ENCODE measurements around the gene WRAP73.

The WRAP73 gene

GRCh38 chr1:3649342-3650247 lies at the start of gene WRAP73:
TSS of gene WRAP73 (minus strand) at chr1:3650103. CDS start at chr1:3649999, 104 bp downstream.
- H3K4me2 ChIP-seq (ENCODE audit: low read length), result peak within 1 kb of the TSS; percentile 71
- no peak within 1 kb of the TSS for H3K27ac ChIP-seq (ENCODE audit: low read depth, low read length, poor library complexity, severe bottlenecking)
- H3K9ac ChIP-seq (ENCODE audit: low read length), result peak within 1 kb of the TSS; percentile 85
- H3K4me3 ChIP-seq (ENCODE audit: low read depth, low read length, poor library complexity, severe bottlenecking), result peak within 1 kb of the TSS; percentile 81
- H3K9me3 ChIP-seq (ENCODE audit: low read length), result no peaks in the 10 kb centered on the region
- TF ChIP-seq, protein P1, sequence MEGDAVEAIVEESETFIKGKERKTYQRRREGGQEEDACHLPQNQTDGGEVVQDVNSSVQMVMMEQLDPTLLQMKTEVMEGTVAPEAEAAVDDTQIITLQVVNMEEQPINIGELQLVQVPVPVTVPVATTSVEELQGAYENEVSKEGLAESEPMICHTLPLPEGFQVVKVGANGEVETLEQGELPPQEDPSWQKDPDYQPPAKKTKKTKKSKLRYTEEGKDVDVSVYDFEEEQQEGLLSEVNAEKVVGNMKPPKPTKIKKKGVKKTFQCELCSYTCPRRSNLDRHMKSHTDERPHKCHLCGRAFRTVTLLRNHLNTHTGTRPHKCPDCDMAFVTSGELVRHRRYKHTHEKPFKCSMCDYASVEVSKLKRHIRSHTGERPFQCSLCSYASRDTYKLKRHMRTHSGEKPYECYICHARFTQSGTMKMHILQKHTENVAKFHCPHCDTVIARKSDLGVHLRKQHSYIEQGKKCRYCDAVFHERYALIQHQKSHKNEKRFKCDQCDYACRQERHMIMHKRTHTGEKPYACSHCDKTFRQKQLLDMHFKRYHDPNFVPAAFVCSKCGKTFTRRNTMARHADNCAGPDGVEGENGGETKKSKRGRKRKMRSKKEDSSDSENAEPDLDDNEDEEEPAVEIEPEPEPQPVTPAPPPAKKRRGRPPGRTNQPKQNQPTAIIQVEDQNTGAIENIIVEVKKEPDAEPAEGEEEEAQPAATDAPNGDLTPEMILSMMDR (IDR thresholded peaks at IDR 0.05; ENCODE audit: low read length), result peak; percentile 41; the same call in 1 of the 2 replicates
- no peak for TF ChIP-seq EZH2 (IDR thresholded peaks at IDR 0.05; ENCODE audit: borderline replicate concordance, low read length)
- H3F3A ChIP-seq (ENCODE audit: insufficient read depth, low read length), result no peaks in the 10 kb centered on the region
- no peaks in the 10 kb centered on the region for H4K20me1 ChIP-seq (ENCODE audit: insufficient read depth, low read length)
- peaks cover 11% of the 10 kb centered on the region; the same call in 1 of the 2 replicates for H3K36me3 ChIP-seq (ENCODE audit: insufficient read depth, low read length)
- H3K4me1 ChIP-seq (ENCODE audit: insufficient read depth, low read length, severe bottlenecking), result peaks cover 14% of the 10 kb centered on the region
- no peaks in the 10 kb centered on the region; the same call in 1 of the 2 replicates for H3K27me3 ChIP-seq (ENCODE audit: insufficient read depth, low read length)
- H3K9me2 ChIP-seq (ENCODE audit: low read depth, low read length), result no peaks in the 10 kb centered on the region
- no peaks in the 10 kb centered on the region for H3K79me2 ChIP-seq (ENCODE audit: insufficient read depth, low read length)
- no peak within 1 kb of the TSS for H2AFZ ChIP-seq (ENCODE audit: low read length)

GRCh38 chr1:3699596-3699995 lies 49.7 kb upstream of the WRAP73 start:
- H3K9me3 ChIP-seq (ENCODE audit: low read length), result no peaks in the 10 kb centered on the region
- H2AFZ ChIP-seq (ENCODE audit: low read length), result no peak overlapping the region
- H3K27me3 ChIP-seq (ENCODE audit: insufficient read depth, low read length), result peaks cover 10% of the 10 kb centered on the region
- H3K79me2 ChIP-seq (ENCODE audit: insufficient read depth, low read length), result no peaks in the 10 kb centered on the region
- no peaks in the 10 kb centered on the region for H4K20me1 ChIP-seq (ENCODE audit: insufficient read depth, low read length)
- no peaks in the 10 kb centered on the region for H3F3A ChIP-seq (ENCODE audit: insufficient read depth, low read length)
- H3K4me3 ChIP-seq (ENCODE audit: low read depth, low read length, poor library complexity, severe bottlenecking), result no peak overlapping the region
- no peak for TF ChIP-seq EZH2 (IDR thresholded peaks at IDR 0.05; ENCODE audit: borderline replicate concordance, low read length)
- TF ChIP-seq, protein P1 (IDR thresholded peaks at IDR 0.05; ENCODE audit: low read length), result no peak
- H3K4me2 ChIP-seq (ENCODE audit: low read length), result no peak overlapping the region
- H3K27ac ChIP-seq (ENCODE audit: low read depth, low read length, poor library complexity, severe bottlenecking), result no peak overlapping the region
- no peaks in the 10 kb centered on the region for H3K36me3 ChIP-seq (ENCODE audit: insufficient read depth, low read length)
- no peaks in the 10 kb centered on the region for H3K9me2 ChIP-seq (ENCODE audit: low read depth, low read length)
- H3K9ac ChIP-seq (ENCODE audit: low read length), result no peak overlapping the region
- no peaks in the 10 kb centered on the region for H3K4me1 ChIP-seq (ENCODE audit: insufficient read depth, low read length, severe bottlenecking)

GRCh38 chr1:3698660-3699408 lies 48.9 kb upstream of the WRAP73 start:
- H3K9ac ChIP-seq (ENCODE audit: low read length), result no peak overlapping the region
- no peaks in the 10 kb centered on the region for H4K20me1 ChIP-seq (ENCODE audit: insufficient read depth, low read length)
- H3K4me1 ChIP-seq (ENCODE audit: insufficient read depth, low read length, severe bottlenecking), result no peaks in the 10 kb centered on the region
- no peak overlapping the region for H3K4me3 ChIP-seq (ENCODE audit: low read depth, low read length, poor library complexity, severe bottlenecking)
- no peaks in the 10 kb centered on the region for H3F3A ChIP-seq (ENCODE audit: insufficient read depth, low read length)
- no peak overlapping the region for H3K4me2 ChIP-seq (ENCODE audit: low read length)
- no peaks in the 10 kb centered on the region for H3K36me3 ChIP-seq (ENCODE audit: insufficient read depth, low read length)
- no peak overlapping the region for H2AFZ ChIP-seq (ENCODE audit: low read length)
- no peaks in the 10 kb centered on the region for H3K79me2 ChIP-seq (ENCODE audit: insufficient read depth, low read length)
- H3K9me3 ChIP-seq (ENCODE audit: low read length), result no peaks in the 10 kb centered on the region
- TF ChIP-seq EZH2 (IDR thresholded peaks at IDR 0.05; ENCODE audit: borderline replicate concordance, low read length), result no peak
- TF ChIP-seq, protein P1 (IDR thresholded peaks at IDR 0.05; ENCODE audit: low read length), result no peak
- no peak overlapping the region for H3K27ac ChIP-seq (ENCODE audit: low read depth, low read length, poor library complexity, severe bottlenecking)
- H3K27me3 ChIP-seq (ENCODE audit: insufficient read depth, low read length), result peaks cover 8% of the 10 kb centered on the region
- no peaks in the 10 kb centered on the region for H3K9me2 ChIP-seq (ENCODE audit: low read depth, low read length)

Measured in OCI-LY1 (cell line).